Measurements from ENCODE around the gene DUSP9. TPM values are rescaled to one million over a fixed set of nuclear protein-coding genes. Genes with fewer than 3 reads are reported as not detected.

The DUSP9 gene
- polyA plus RNA-seq, 2 donors, result 0.18 to 0.46 TPM

- Histone ChIP-seq H3K36me3 (ENCODE audit: control insufficient read depth in 2 of 2, insufficient read depth in 2 of 2, low read length in 1 of 2) (no peaks in the 10 kb centered on the region), H3K4me1 (ENCODE audit: control insufficient read depth in 2 of 2, insufficient read depth in 2 of 2, low read length in 1 of 2) (peaks cover 2 to 3% of the 10 kb centered on the region in 2 donors), H3K9me3 (ENCODE audit: control insufficient read depth in 2 of 2, insufficient read depth in 1 of 2, low read depth in 1 of 2, low read length in 1 of 2) (no peaks in the 10 kb centered on the region), H3K27me3 (ENCODE audit: control insufficient read depth in 1 of 2, insufficient read depth in 2 of 2, low read length in 2 of 2) (peaks cover 0 to 19% of the 10 kb centered on the region in 2 donors), H3K4me3 (ENCODE audit: low read depth in 1 of 2, low read length in 2 of 2) (no peak overlapping the region), H3K27ac (ENCODE audit: low read depth in 2 of 2, low read length in 1 of 2) (no peak overlapping the region)
- 19 to 38% methylated on average over 72 to 85 of the region's 85 CpGs for WGBS, 2 donors
Measured at GRCh38 chrX:153647461-153648357, 706 bp downstream of the DUSP9 start.

GRCh38 chrX:153648358-153649177, 1.6 kb downstream of the DUSP9 start:
- Histone ChIP-seq H3K4me3 (ENCODE audit: low read depth in 1 of 2, low read length in 2 of 2) (no peak overlapping the region), H3K9me3 (ENCODE audit: control insufficient read depth in 2 of 2, insufficient read depth in 1 of 2, low read depth in 1 of 2, low read length in 1 of 2) (no peaks in the 10 kb centered on the region), H3K27me3 (ENCODE audit: control insufficient read depth in 1 of 2, insufficient read depth in 2 of 2, low read length in 2 of 2) (peaks cover 0 to 13% of the 10 kb centered on the region in 2 donors), H3K36me3 (ENCODE audit: control insufficient read depth in 2 of 2, insufficient read depth in 2 of 2, low read length in 1 of 2) (no peaks in the 10 kb centered on the region), H3K27ac (ENCODE audit: low read depth in 2 of 2, low read length in 1 of 2) (no peak overlapping the region), H3K4me1 (ENCODE audit: control insufficient read depth in 2 of 2, insufficient read depth in 2 of 2, low read length in 1 of 2) (peaks cover 2 to 3% of the 10 kb centered on the region in 2 donors)
- WGBS, 2 donors, result 74 to 79% methylated on average over 17 of the region's 17 CpGs

GRCh38 chrX:153649178-153649914, 2.3 kb downstream of the DUSP9 start:
- Histone ChIP-seq H3K27me3 (ENCODE audit: control insufficient read depth in 1 of 2, insufficient read depth in 2 of 2, low read length in 2 of 2) (peaks cover 0 to 11% of the 10 kb centered on the region in 2 donors), H3K9me3 (ENCODE audit: control insufficient read depth in 2 of 2, insufficient read depth in 1 of 2, low read depth in 1 of 2, low read length in 1 of 2) (peaks cover 0 to 3% of the 10 kb centered on the region in 2 donors), H3K27ac (ENCODE audit: low read depth in 2 of 2, low read length in 1 of 2) (no peak overlapping the region), H3K36me3 (ENCODE audit: control insufficient read depth in 2 of 2, insufficient read depth in 2 of 2, low read length in 1 of 2) (no peaks in the 10 kb centered on the region), H3K4me1 (ENCODE audit: control insufficient read depth in 2 of 2, insufficient read depth in 2 of 2, low read length in 1 of 2) (peaks cover 2 to 3% of the 10 kb centered on the region in 2 donors), H3K4me3 (ENCODE audit: low read depth in 1 of 2, low read length in 2 of 2) (no peak overlapping the region)
- 85 to 88% methylated on average over 26 of the region's 26 CpGs for WGBS, 2 donors

DNA sequence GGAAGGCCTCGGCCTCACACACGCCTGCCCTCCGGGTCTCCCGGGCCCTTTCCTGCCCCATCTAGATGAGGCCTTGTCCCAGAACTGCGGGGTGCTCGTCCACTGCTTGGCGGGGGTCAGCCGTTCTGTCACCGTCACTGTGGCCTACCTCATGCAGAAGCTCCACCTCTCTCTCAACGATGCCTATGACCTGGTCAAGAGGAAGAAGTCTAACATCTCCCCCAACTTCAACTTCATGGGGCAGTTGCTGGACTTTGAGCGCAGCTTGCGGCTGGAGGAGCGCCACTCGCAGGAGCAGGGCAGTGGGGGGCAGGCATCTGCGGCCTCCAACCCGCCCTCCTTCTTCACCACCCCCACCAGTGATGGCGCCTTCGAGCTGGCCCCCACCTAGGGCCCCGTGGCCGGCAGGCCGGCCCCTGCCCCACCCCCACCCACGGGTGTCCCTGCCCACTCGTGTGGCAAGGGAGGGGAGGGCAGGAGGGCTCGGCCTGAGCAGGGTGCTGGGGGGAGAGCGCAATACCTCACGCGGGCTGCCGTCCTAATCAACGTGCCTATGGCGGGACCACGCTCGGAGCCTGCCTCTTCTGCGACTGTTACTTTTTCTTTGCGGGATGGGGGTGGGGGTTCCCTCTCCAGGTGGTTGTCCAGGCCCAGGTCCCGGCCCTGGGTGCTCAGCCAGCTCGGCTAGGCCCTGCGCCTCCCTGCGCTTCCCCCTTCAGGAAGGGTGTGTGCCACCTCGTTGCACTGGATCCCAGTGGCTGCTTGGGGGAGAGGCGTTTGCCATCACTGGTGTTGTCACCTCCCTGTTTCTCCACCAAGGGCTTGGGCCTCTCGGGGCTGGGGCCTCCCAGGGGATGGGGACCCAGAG, 3.1 kb downstream of the DUSP9 start:
- Histone ChIP-seq H3K27me3 (ENCODE audit: control insufficient read depth in 1 of 2, insufficient read depth in 2 of 2, low read length in 2 of 2) (peaks cover 0 to 8% of the 10 kb centered on the region in 2 donors), H3K4me1 (ENCODE audit: control insufficient read depth in 2 of 2, insufficient read depth in 2 of 2, low read length in 1 of 2) (peaks cover 2 to 3% of the 10 kb centered on the region in 2 donors), H3K36me3 (ENCODE audit: control insufficient read depth in 2 of 2, insufficient read depth in 2 of 2, low read length in 1 of 2) (no peaks in the 10 kb centered on the region), H3K9me3 (ENCODE audit: control insufficient read depth in 2 of 2, insufficient read depth in 1 of 2, low read depth in 1 of 2, low read length in 1 of 2) (peaks cover 0 to 4% of the 10 kb centered on the region in 2 donors), H3K4me3 (ENCODE audit: low read depth in 1 of 2, low read length in 2 of 2) (no peak overlapping the region), H3K27ac (ENCODE audit: low read depth in 2 of 2, low read length in 1 of 2) (no peak overlapping the region)
- 77 to 81% methylated on average over 36 to 41 of the region's 41 CpGs for WGBS, 2 donors

GRCh38 chrX:153650959-153651358, 4.0 kb downstream of the DUSP9 start:
- Histone ChIP-seq H3K36me3 (ENCODE audit: control insufficient read depth in 2 of 2, insufficient read depth in 2 of 2, low read length in 1 of 2) (no peaks in the 10 kb centered on the region), H3K27me3 (ENCODE audit: control insufficient read depth in 1 of 2, insufficient read depth in 2 of 2, low read length in 2 of 2) (peaks cover 0 to 8% of the 10 kb centered on the region in 2 donors), H3K4me3 (ENCODE audit: low read depth in 1 of 2, low read length in 2 of 2) (no peak overlapping the region), H3K27ac (ENCODE audit: low read depth in 2 of 2, low read length in 1 of 2) (no peak overlapping the region), H3K9me3 (ENCODE audit: control insufficient read depth in 2 of 2, insufficient read depth in 1 of 2, low read depth in 1 of 2, low read length in 1 of 2) (peaks cover 0 to 4% of the 10 kb centered on the region in 2 donors), H3K4me1 (ENCODE audit: control insufficient read depth in 2 of 2, insufficient read depth in 2 of 2, low read length in 1 of 2) (peaks cover 2 to 3% of the 10 kb centered on the region in 2 donors)
- 87 to 92% methylated on average over 12 to 13 of the region's 13 CpGs for WGBS, 2 donors

DNA sequence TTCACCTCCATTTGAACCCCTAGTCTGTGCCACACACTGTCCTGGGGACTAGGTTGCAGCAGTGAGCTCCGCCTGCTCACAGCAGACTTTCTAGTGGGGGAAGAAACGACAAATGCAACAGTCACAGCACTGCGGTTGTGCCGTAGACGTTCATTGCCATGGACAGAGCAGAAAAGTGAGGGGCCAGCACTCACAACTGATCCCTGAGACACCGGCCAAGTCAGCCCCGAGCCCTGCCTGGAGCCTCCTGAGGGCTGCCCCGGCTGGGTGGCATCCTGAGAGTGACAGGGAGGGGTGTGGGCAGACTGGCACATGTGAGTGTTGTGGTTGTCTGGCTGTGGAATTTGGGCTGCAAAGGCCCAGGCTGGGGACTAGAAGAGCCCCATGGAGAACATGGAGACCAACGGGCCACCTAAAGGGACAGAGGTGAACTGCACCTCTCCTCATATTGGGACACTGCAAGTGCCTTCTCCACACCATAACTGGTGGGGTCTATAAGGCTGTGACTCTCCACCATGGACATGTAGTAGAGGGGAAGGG, 4.6 kb downstream of the DUSP9 start:
- Histone ChIP-seq H3K4me3 (ENCODE audit: low read depth in 1 of 2, low read length in 2 of 2) (no peak overlapping the region), H3K27ac (ENCODE audit: low read depth in 2 of 2, low read length in 1 of 2) (no peak overlapping the region), H3K4me1 (ENCODE audit: control insufficient read depth in 2 of 2, insufficient read depth in 2 of 2, low read length in 1 of 2) (peaks cover 0 to 3% of the 10 kb centered on the region in 2 donors), H3K27me3 (ENCODE audit: control insufficient read depth in 1 of 2, insufficient read depth in 2 of 2, low read length in 2 of 2) (peaks cover 0 to 8% of the 10 kb centered on the region in 2 donors), H3K9me3 (ENCODE audit: control insufficient read depth in 2 of 2, insufficient read depth in 1 of 2, low read depth in 1 of 2, low read length in 1 of 2) (peaks cover 0 to 4% of the 10 kb centered on the region in 2 donors), H3K36me3 (ENCODE audit: control insufficient read depth in 2 of 2, insufficient read depth in 2 of 2, low read length in 1 of 2) (no peaks in the 10 kb centered on the region)
- WGBS, 2 donors, result 79 to 86% methylated on average over 9 of the region's 9 CpGs

DNA sequence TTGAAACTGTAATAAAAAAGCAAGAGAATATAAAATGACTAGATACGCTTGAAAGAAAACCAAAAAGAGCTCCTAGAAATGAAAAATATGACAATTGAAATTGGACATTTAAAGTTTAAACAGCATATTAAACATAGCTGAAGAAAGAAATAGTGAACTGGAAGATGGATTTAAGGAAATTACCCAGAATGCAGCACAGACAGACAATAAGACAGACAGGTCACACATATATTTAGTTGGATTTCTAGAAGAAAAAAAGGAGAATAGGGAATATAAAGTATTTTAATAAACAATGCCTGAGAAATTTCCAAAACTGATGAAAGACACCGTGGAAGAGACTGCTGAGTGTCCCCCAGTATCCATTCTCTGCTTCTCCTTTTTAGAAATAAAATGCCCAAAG, 6.6 kb downstream of the DUSP9 start:
- Histone ChIP-seq H3K9me3 (ENCODE audit: control insufficient read depth in 2 of 2, insufficient read depth in 1 of 2, low read depth in 1 of 2, low read length in 1 of 2) (peaks cover 0 to 4% of the 10 kb centered on the region in 2 donors), H3K4me1 (ENCODE audit: control insufficient read depth in 2 of 2, insufficient read depth in 2 of 2, low read length in 1 of 2) (peaks cover 0 to 3% of the 10 kb centered on the region in 2 donors), H3K4me3 (ENCODE audit: low read depth in 1 of 2, low read length in 2 of 2) (no peak overlapping the region), H3K36me3 (ENCODE audit: control insufficient read depth in 2 of 2, insufficient read depth in 2 of 2, low read length in 1 of 2) (no peaks in the 10 kb centered on the region), H3K27me3 (ENCODE audit: control insufficient read depth in 1 of 2, insufficient read depth in 2 of 2, low read length in 2 of 2) (no peaks in the 10 kb centered on the region), H3K27ac (ENCODE audit: low read depth in 2 of 2, low read length in 1 of 2) (no peak overlapping the region)
- 80 to 91% methylated on average over 2 of the region's 2 CpGs for WGBS, 2 donors

- H3K36me3 ChIP-seq (ENCODE audit: control insufficient read depth in 2 of 2, insufficient read depth in 2 of 2, low read length in 1 of 2), result no peaks in the 10 kb centered on the region
- H3K27ac ChIP-seq (ENCODE audit: low read depth in 2 of 2, low read length in 1 of 2), result no peak overlapping the region
- H3K27me3 ChIP-seq (ENCODE audit: control insufficient read depth in 1 of 2, insufficient read depth in 2 of 2, low read length in 2 of 2), result no peaks in the 10 kb centered on the region
- peaks cover 0 to 4% of the 10 kb centered on the region in 2 donors for H3K9me3 ChIP-seq (ENCODE audit: control insufficient read depth in 2 of 2, insufficient read depth in 1 of 2, low read depth in 1 of 2, low read length in 1 of 2)
- no peak overlapping the region for H3K4me3 ChIP-seq (ENCODE audit: low read depth in 1 of 2, low read length in 2 of 2)
- no peaks in the 10 kb centered on the region for H3K4me1 ChIP-seq (ENCODE audit: control insufficient read depth in 2 of 2, insufficient read depth in 2 of 2, low read length in 1 of 2)
- WGBS, 2 donors, result 83 to 91% methylated on average over 9 of the region's 9 CpGs
Measured at GRCh38 chrX:153657161-153657560, 10.2 kb downstream of the DUSP9 start.

Data from esophagus (tissue), 2 donors.